Measurements from ENCODE around the gene MFAP4.

The MFAP4 gene

GRCh38 chr17:19342611-19343255, 44.3 kb downstream of the MFAP4 start:
- no peak for TF ChIP-seq YY1 (IDR thresholded peaks at IDR 0.05; ENCODE audit: low read depth)
- TF ChIP-seq TCF12 (IDR thresholded peaks at IDR 0.05; ENCODE audit: low read depth) = no peak
- no peak for TF ChIP-seq USF1 (IDR thresholded peaks at IDR 0.05)
- no peak for TF ChIP-seq MAX (IDR thresholded peaks at IDR 0.05)
- no peak for TF ChIP-seq CEBPB (IDR thresholded peaks at IDR 0.05)
- no peak for TF ChIP-seq TAF1 (IDR thresholded peaks at IDR 0.05; ENCODE audit: low read depth)
- TF ChIP-seq RAD21 (IDR thresholded peaks at IDR 0.05; ENCODE audit: low read depth) = no peak
- no peak for TF ChIP-seq TEAD4 (IDR thresholded peaks at IDR 0.05)
- TF ChIP-seq ZBTB7A (IDR thresholded peaks at IDR 0.05; ENCODE audit: low read depth) = no peak
- no peak for TF ChIP-seq CREB1 (IDR thresholded peaks at IDR 0.05; ENCODE audit: low read depth)
- TF ChIP-seq FOXM1 (IDR thresholded peaks at IDR 0.05; ENCODE audit: borderline replicate concordance, low read depth) = no peak

- no peak for TF ChIP-seq NFIC (IDR thresholded peaks at IDR 0.05)
- no peak for TF ChIP-seq YY1 (IDR thresholded peaks at IDR 0.05; ENCODE audit: low read depth)
- TF ChIP-seq EP300 (IDR thresholded peaks at IDR 0.05; ENCODE audit: borderline replicate concordance) = no peak
- no peak for TF ChIP-seq ZBTB7A (IDR thresholded peaks at IDR 0.05; ENCODE audit: low read depth)
- TF ChIP-seq TCF12 (IDR thresholded peaks at IDR 0.05; ENCODE audit: low read depth) = no peak
- TF ChIP-seq USF1 (IDR thresholded peaks at IDR 0.05) = no peak
- TF ChIP-seq MAX (IDR thresholded peaks at IDR 0.05) = no peak
These were observed 45.1 kb downstream of the MFAP4 start for GRCh38 chr17:19341641-19342610.

GRCh38 chr17:19341211-19341631, 45.8 kb downstream of the MFAP4 start:
- TF ChIP-seq CEBPB (IDR thresholded peaks at IDR 0.05) = no peak
- no peak for TF ChIP-seq EGR1 (IDR thresholded peaks at IDR 0.05)
- no peak for TF ChIP-seq YY1 (IDR thresholded peaks at IDR 0.05; ENCODE audit: low read depth)
- no peak for TF ChIP-seq NFIC (IDR thresholded peaks at IDR 0.05)
- TF ChIP-seq EP300 (IDR thresholded peaks at IDR 0.05; ENCODE audit: borderline replicate concordance) = no peak
- TF ChIP-seq RAD21 (IDR thresholded peaks at IDR 0.05; ENCODE audit: low read depth) = no peak
- no peak for TF ChIP-seq FOXM1 (IDR thresholded peaks at IDR 0.05; ENCODE audit: borderline replicate concordance, low read depth)
- no peak for TF ChIP-seq MAX (IDR thresholded peaks at IDR 0.05)

- TF ChIP-seq TAF1 (IDR thresholded peaks at IDR 0.05; ENCODE audit: low read depth) (no peak), FOXM1 (IDR thresholded peaks at IDR 0.05; ENCODE audit: borderline replicate concordance, low read depth) (no peak), NFIC (IDR thresholded peaks at IDR 0.05) (no peak), TCF12 (IDR thresholded peaks at IDR 0.05; ENCODE audit: low read depth) (no peak), CEBPB (IDR thresholded peaks at IDR 0.05) (no peak), TEAD4 (IDR thresholded peaks at IDR 0.05) (no peak), ZBTB7A (IDR thresholded peaks at IDR 0.05; ENCODE audit: low read depth) (no peak)
These were observed 47.6 kb downstream of the MFAP4 start for GRCh38 chr17:19339341-19339815.

- TF ChIP-seq RAD21 (IDR thresholded peaks at IDR 0.05; ENCODE audit: low read depth) (peak; percentile 52), REST (IDR thresholded peaks at IDR 0.05; ENCODE audit: low read depth) (no peak), TAF1 (IDR thresholded peaks at IDR 0.05; ENCODE audit: low read depth) (no peak), NFIC (IDR thresholded peaks at IDR 0.05) (no peak), ZBTB7A (IDR thresholded peaks at IDR 0.05; ENCODE audit: low read depth) (no peak), EGR1 (IDR thresholded peaks at IDR 0.05) (no peak), EP300 (IDR thresholded peaks at IDR 0.05; ENCODE audit: borderline replicate concordance) (no peak), CREB1 (IDR thresholded peaks at IDR 0.05; ENCODE audit: low read depth) (no peak)
These were observed 48.7 kb downstream of the MFAP4 start for GRCh38 chr17:19338031-19338990.

GRCh38 chr17:19337712-19338023, 49.3 kb downstream of the MFAP4 start:
- TF ChIP-seq CREB1 (IDR thresholded peaks at IDR 0.05; ENCODE audit: low read depth) (no peak), REST (IDR thresholded peaks at IDR 0.05; ENCODE audit: low read depth) (no peak), CEBPB (IDR thresholded peaks at IDR 0.05) (no peak), RAD21 (IDR thresholded peaks at IDR 0.05; ENCODE audit: low read depth) (no peak), FOXM1 (IDR thresholded peaks at IDR 0.05; ENCODE audit: borderline replicate concordance, low read depth) (no peak), YY1 (IDR thresholded peaks at IDR 0.05; ENCODE audit: low read depth) (no peak), NFIC (IDR thresholded peaks at IDR 0.05) (no peak), USF1 (IDR thresholded peaks at IDR 0.05) (no peak), EGR1 (IDR thresholded peaks at IDR 0.05) (no peak), TEAD4 (IDR thresholded peaks at IDR 0.05) (no peak), MAX (IDR thresholded peaks at IDR 0.05) (no peak), TAF1 (IDR thresholded peaks at IDR 0.05; ENCODE audit: low read depth) (no peak), EP300 (IDR thresholded peaks at IDR 0.05; ENCODE audit: borderline replicate concordance) (no peak), TCF12 (IDR thresholded peaks at IDR 0.05; ENCODE audit: low read depth) (no peak), ZBTB7A (IDR thresholded peaks at IDR 0.05; ENCODE audit: low read depth) (no peak)
